GM12865 (cell line): ENCODE measurements around the gene SNX22.
A peak's percentile ranks its signal among the peaks of the same experiment; 100 is the strongest.

Source experiments
- DNase-seq: peaks from one replicate; pipeline ENCODE4 v3.0.0; 2010; ENCODE audit warnings: low read depth
- H3K4me3 ChIP-seq: 2 replicates; pipeline ENCODE4 v1.5.1; 2011; ENCODE audit warnings: mild to moderate bottlenecking, low read depth, low read length, control low read depth
- TF ChIP-seq, protein P1 (sequence below): IDR thresholded peaks from 2 replicates; pipeline ENCODE4 v1.5.1; 2011; ENCODE audit warnings: low read length, control low read depth, low read depth, inconsistent platforms; ENCODE audit not compliant: insufficient read depth; ENCODE audit errors: missing control alignments

SNX22 gene

DNA sequence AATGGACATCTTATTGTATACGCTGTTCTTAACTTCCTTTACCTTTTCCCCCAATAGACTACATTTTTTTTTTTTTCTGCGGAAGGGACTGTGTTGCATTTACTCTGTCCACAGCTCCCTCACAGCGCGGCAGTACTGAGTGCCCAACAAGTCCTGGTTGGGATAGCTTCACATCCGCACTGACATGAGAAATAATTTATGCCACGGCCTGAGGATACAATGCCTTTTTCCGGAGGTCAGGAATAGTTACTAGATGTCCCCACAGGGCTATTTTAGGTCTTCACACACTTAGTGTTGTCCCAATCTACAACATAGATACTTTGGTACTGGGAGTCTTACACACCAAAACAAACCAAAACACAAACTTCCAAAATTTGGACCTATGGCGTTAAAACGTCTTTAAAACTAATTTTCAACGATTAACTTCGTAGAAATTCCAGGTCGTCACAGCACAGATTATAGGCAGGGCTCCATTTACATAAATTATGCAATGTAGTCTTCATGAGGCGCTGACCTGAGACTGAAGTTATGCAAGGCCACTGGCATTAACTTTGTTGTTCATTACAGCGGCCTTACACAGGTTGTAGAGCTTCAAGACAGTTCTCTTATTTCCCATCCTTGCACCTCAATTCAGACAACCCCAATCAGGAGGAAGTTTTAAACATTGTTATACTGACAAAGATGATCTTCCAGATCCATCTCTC, 12.3 kb downstream of the SNX22 start:
- peak; percentile 65 for DNase-seq
- TF ChIP-seq, protein P1, sequence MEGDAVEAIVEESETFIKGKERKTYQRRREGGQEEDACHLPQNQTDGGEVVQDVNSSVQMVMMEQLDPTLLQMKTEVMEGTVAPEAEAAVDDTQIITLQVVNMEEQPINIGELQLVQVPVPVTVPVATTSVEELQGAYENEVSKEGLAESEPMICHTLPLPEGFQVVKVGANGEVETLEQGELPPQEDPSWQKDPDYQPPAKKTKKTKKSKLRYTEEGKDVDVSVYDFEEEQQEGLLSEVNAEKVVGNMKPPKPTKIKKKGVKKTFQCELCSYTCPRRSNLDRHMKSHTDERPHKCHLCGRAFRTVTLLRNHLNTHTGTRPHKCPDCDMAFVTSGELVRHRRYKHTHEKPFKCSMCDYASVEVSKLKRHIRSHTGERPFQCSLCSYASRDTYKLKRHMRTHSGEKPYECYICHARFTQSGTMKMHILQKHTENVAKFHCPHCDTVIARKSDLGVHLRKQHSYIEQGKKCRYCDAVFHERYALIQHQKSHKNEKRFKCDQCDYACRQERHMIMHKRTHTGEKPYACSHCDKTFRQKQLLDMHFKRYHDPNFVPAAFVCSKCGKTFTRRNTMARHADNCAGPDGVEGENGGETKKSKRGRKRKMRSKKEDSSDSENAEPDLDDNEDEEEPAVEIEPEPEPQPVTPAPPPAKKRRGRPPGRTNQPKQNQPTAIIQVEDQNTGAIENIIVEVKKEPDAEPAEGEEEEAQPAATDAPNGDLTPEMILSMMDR: no peak
- peak overlapping the region; percentile 72 for H3K4me3 ChIP-seq

DNA sequence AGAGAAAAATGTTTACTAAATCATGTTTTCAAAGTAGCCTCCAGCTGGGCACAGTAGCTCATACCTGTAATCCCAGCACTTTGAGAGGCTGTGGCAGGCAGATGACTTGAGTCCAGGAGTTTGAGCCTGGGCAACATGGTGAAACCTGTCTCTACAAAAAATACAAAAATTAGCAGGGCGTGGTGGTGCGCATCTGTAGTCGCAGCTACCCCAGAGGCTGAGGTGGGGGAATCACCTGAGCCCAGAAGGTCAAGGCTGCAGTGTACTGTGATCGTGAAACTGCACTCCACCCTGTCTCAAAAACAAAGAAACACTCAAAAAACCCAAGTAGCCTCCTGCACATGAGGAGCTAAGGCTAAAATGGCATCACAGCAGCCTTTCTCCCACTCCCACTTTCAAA, 12.9 kb downstream of the SNX22 start:
- peak; percentile 66 for DNase-seq

DNA sequence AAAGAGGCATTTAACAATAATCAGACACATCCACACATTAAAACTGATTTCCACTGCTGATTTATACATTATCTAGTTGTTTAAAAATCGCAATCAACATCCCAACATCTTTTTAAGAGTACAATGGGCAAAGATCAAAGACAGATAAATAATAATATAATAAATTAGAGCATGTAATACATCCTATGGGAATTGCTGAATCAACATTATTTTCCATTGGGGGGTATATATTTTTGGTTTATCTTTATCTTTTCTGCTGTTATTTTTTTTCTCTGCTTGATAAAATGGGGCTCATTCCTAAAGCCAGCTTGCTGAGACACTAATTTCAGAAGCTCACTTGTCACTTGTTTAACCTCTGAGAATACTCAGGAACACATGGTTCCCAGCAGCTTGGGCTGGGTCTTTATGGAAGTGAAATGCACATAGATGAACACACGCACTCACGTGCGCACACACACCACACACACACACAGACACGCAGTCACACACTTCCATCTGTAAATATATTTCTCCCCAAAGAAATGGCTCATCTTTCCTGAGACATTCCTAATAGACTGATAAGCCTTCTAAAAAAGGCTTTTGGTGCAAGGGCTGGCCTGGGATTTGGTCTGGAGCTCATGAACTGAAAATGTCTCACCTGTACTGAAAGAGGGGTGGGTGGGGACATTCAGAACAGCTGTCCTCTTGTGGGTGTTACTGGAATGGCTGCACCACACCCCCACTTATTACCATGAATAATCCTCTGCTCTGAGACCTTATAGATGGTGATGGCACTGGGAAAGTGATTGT, 14.8 kb downstream of the SNX22 start:
- no peak for DNase-seq
- TF ChIP-seq, protein P1: no peak
- no peak overlapping the region for H3K4me3 ChIP-seq

More for the DNA sequence above, 12.9 kb downstream of the SNX22 start:
- TF ChIP-seq, protein P1: no peak
- peak overlapping the region; percentile 72; the same call in 1 of the 2 replicates for H3K4me3 ChIP-seq

DNA sequence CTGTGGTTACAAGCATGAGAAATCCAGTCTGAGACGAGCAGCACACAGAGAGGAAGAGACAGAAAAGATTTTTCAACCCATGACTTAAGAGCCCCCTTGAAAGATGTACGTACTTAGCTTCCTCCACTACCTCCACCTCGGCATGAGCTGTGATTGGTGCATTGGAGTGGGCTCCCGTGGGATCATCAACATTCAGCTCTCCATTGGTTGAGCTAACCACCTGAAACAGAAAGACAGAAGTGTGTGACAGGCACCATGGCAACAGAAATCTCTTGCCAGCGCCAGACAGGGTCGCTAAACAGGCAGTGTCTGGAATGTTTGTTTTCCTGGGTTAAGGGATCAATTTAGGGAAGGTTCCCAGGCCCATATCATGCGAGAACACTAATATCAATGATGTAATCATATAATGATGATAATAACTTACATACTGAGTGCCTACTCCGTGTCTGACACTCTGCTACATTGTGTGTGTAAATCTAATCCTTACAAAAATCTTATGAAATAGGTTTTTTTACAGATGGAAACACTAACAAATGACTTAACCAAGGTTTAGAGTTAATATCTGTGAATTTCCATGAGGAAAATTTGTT, 28.8 kb downstream of the SNX22 start:
- TF ChIP-seq, protein P1: no peak
- no peak for DNase-seq
- no peak overlapping the region for H3K4me3 ChIP-seq

DNA sequence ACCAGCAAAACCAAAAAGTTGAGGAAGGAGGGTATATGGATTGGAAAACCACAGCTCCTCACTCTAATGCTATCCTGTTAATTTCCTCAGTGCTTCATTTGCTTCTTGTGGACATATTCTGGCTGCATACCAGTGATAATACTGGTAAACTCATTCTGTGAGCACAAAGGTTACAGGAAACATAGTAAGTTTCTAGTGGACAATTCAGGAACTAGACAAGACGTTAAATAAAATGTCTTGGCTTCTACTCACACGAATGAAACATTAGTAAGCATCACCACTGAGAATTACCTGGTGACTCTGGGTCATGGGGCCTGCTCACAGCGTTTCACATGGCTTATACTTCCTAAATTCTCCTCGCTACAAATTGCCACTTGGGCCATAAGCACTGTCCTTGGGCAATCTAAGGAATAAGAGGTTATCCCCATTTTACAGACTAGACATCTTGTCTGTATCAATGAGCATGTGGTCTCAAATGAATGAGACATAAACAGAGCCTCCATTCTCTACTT, 31.4 kb downstream of the SNX22 start:
- TF ChIP-seq, protein P1: no peak
- H3K4me3 ChIP-seq: no peak overlapping the region
- DNase-seq: no peak

DNA sequence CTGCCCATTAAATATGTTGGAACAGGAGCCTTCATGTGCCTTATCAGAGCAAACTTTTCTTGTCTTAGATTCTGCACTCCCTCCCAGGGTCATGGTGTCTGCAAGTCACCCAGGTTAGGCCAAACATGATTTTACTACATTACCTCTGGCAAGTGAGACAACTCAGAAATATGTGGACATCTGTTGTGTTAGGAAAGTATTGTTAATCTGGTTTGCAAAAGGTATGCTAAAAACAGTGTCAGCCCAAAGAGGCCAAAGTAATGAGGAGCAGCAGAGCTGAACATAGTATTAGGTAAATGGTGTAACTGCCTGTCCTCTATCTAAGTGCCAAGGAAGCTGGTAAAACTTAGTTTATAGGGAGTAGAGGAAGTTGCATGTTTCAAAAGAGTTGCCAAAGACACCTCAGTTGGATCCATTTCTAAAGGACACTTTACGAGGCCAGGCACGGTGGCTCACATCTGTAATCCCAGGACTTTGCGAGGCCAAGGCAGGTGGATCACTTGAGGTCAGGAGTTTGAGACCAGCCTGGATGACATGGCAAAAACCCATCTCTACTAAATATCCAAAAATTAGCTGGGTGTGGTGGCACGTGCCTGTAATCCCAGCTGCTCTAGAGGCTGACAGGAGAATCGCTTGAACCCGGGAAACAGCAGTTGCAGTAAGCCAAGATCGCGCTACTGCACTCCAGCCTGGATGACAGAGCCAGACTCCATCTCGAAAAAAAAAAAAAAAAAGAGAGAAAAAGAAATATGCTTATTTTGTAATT, 33.8 kb downstream of the SNX22 start:
- no peak overlapping the region for H3K4me3 ChIP-seq
- no peak for DNase-seq
- TF ChIP-seq, protein P1: no peak
